ENCODE data around the gene PWWP2B. TPM values are rescaled to one million over a fixed set of nuclear protein-coding genes. Genes with fewer than 3 reads are reported as not detected.

Gene PWWP2B
- total and polyA plus RNA-seq, 2 of the 13 experiments (the other 11 are each of a cell fraction or from before 2014, with no cell fraction given): 2.3 to 4.7 TPM

GRCh38 chr10:132361581-132362101, 35.4 kb upstream of the PWWP2B start:
- intact Hi-C loops (cut with micrococcal nuclease; ENCODE audit: unreplicated experiment): no loop called here
- WGBS (ENCODE audit: low lambda C conversion rate): 93% methylated on average over 14 of the region's 15 CpGs

More at GRCh38 chr10:132361581-132362101, 35.4 kb upstream of the PWWP2B start:
- DNase-seq (ENCODE audit: low spot score): no peak
- H2AFZ ChIP-seq (ENCODE audit: low read length): no peak overlapping the region
- H3K27ac ChIP-seq (ENCODE audit: extremely low read length, insufficient read depth, low read length): no peak overlapping the region
- H3K4me3 ChIP-seq (replicated peaks in 1 of 3; ENCODE audit: insufficient read depth in 1 of 3, low read depth in 2 of 3, low read length in 3 of 3): no peak overlapping the region
- ChIA-PET CTCF (ENCODE audit: low intra/inter-chr PET ratio, low total read pairs) (no interaction called here), POLR2A (no interaction called here)
- no peaks in the 10 kb centered on the region for H3K36me3 ChIP-seq (replicated peaks in 1 of 2; ENCODE audit: control insufficient read depth in 1 of 2, insufficient read depth in 2 of 2, low read length in 2 of 2)
- no peaks in the 10 kb centered on the region for H3K9me3 ChIP-seq (ENCODE audit: low read length)
- H4K20me1 ChIP-seq (ENCODE audit: insufficient read depth, low read length): no peaks in the 10 kb centered on the region; the same call in 1 of the 2 replicates
- no peak overlapping the region for H3K4me2 ChIP-seq (ENCODE audit: low read depth, low read length)
- BruUV-seq (replicated peaks): no TSS peak
- H3K4me1 ChIP-seq (ENCODE audit: insufficient read depth, low read length): no peaks in the 10 kb centered on the region
- no peak for ATAC-seq
- in situ Hi-C loops (cut with HindIII; ENCODE audit: extremely low pct_ligation_motif_present, low pct_unique_long_range_greater_than_20kb): no loop called here
- TF ChIP-seq ZNF547 (CRISPR knock-in tag; IDR thresholded peaks at IDR 0.05) (no peak), E2F2 (CRISPR knock-in tag; IDR thresholded peaks at IDR 0.05; ENCODE audit: borderline replicate concordance) (no peak), RARA (CRISPR knock-in tag; IDR thresholded peaks at IDR 0.05) (no peak), FOXO4 (CRISPR knock-in tag; conservative IDR thresholded peaks at IDR 0.05) (no peak), JUN (CRISPR knock-in tag; IDR thresholded peaks at IDR 0.05) (no peak), ZNF83 (CRISPR knock-in tag; IDR thresholded peaks at IDR 0.05; ENCODE audit: borderline replicate concordance) (no peak), POLR2AphosphoS5 (IDR thresholded peaks at IDR 0.05; ENCODE audit: low read depth, low read length) (no peak), SP2 (CRISPR knock-in tag; IDR thresholded peaks at IDR 0.05) (no peak), GFI1 (CRISPR knock-in tag; IDR thresholded peaks at IDR 0.05; ENCODE audit: borderline replicate concordance) (no peak), RFX1 (IDR thresholded peaks at IDR 0.05) (no peak), MBD4 (IDR thresholded peaks at IDR 0.05; ENCODE audit: borderline replicate concordance, low read length) (no peak), MAFK (conservative IDR thresholded peaks at IDR 0.05 in 1 of 2, IDR thresholded peaks at IDR 0.05 in 1 of 2; ENCODE audit: low read length in 2 of 2) (no peak), ZNF253 (CRISPR knock-in tag; IDR thresholded peaks at IDR 0.05; ENCODE audit: borderline replicate concordance) (no peak), GABPB1 (CRISPR knock-in tag; IDR thresholded peaks at IDR 0.05) (no peak), FOSL2 (CRISPR knock-in tag; IDR thresholded peaks at IDR 0.05) (no peak), HHEX (CRISPR knock-in tag; IDR thresholded peaks at IDR 0.05) (no peak), ZFY (CRISPR knock-in tag; IDR thresholded peaks at IDR 0.05) (no peak), TFDP2 (CRISPR knock-in tag; IDR thresholded peaks at IDR 0.05) (no peak)
- no peaks in the 10 kb centered on the region for H3K27me3 ChIP-seq (ENCODE audit: control insufficient read depth in 1 of 2, insufficient read depth in 2 of 2, low read length in 2 of 2)
- FAIRE-seq: no peak
- no peak overlapping the region for H3K9ac ChIP-seq (ENCODE audit: insufficient read depth, low read depth, low read length)
- no peaks in the 10 kb centered on the region for H3K79me2 ChIP-seq (ENCODE audit: insufficient read depth, low read length)
